IMR-90 (cell line): ENCODE results near the gene SKP1.

Source experiments
- BHLHE40 ChIP-seq: fragments of 150-350 bp; IDR thresholded peaks from 2 replicates; pipeline ENCODE4 v1.6.1; 2016; ENCODE audit warnings: mild to moderate bottlenecking, low read depth, low read length
- CEBPB ChIP-seq: IDR thresholded peaks from 2 replicates; pipeline ENCODE4 v1.6.1; 2012; ENCODE audit warnings: low read depth, low read length, improper control_type of control experiment
- CHD1 ChIP-seq: IDR thresholded peaks from 2 replicates; pipeline ENCODE4 v1.6.1; 2012; ENCODE audit warnings: low read depth, low read length, improper control_type of control experiment
- CTCF ChIP-seq: conservative IDR thresholded peaks from 2 replicates; pipeline ENCODE4 v1.5.1; 2012; ENCODE audit warnings: mild to moderate bottlenecking, low read depth, low read length, improper control_type of control experiment
- MAZ ChIP-seq: IDR thresholded peaks from 2 replicates; pipeline ENCODE4 v1.6.1; 2012; ENCODE audit warnings: low read depth, mild to moderate bottlenecking, low read length, improper control_type of control experiment, moderate library complexity, borderline replicate concordance
- MXI1 ChIP-seq: IDR thresholded peaks from 2 replicates; pipeline ENCODE4 v1.6.1; 2012; ENCODE audit warnings: low read depth, mild to moderate bottlenecking, low read length, moderate library complexity, borderline replicate concordance
- POLR2A ChIP-seq: IDR thresholded peaks from 2 replicates; pipeline ENCODE4 v1.6.1; 2012; ENCODE audit warnings: mild to moderate bottlenecking, low read depth, low read length
- RFX5 ChIP-seq: IDR thresholded peaks from 2 replicates; pipeline ENCODE4 v1.8.0; 2012; ENCODE audit warnings: low read depth, mild to moderate bottlenecking, low read length, moderate library complexity
- USF2 ChIP-seq: fragments of 150-350 bp; IDR thresholded peaks from 2 replicates; pipeline ENCODE4 v1.6.1; 2017; ENCODE audit warnings: mild to moderate bottlenecking, antibody characterized with exemption, low read length, low read depth

- no peak for TF ChIP-seq CTCF
- no peak for TF ChIP-seq MAZ
- no peak for TF ChIP-seq CHD1
- no peak for TF ChIP-seq POLR2A
- TF ChIP-seq USF2 = no peak
- no peak for TF ChIP-seq CEBPB
- no peak for TF ChIP-seq RFX5
- no peak for TF ChIP-seq BHLHE40
- TF ChIP-seq MXI1 = no peak
Observed at GRCh38 chr5:134151723-134152122, 25.0 kb downstream of the SKP1 start.
